Activated naive CD8-positive, alpha-beta T cell treated with anti-CD3 and anti-CD28 coated beads, Interleukin-2, amount 50 U/mL, for 16 hours (primary cell): ENCODE data around the gene TDRD12.
"Not testable (repeated sequence)": the region's sequence is repeated elsewhere in the genome, so short reads cannot be mapped to it uniquely, and the experiment has no call there.

Source experiments
- DNase-seq: peaks from one replicate; pipeline ENCODE4 v3.0.0-alpha.2; 2020; ENCODE audit warnings: low read depth, low spot score

Gene TDRD12

GRCh38 chr19:32864318-32865007 lies 144.9 kb downstream of the TDRD12 start:
- DNase-seq = no peak

- DNase-seq = no peak
These were observed 145.8 kb downstream of the TDRD12 start for GRCh38 chr19:32865326-32865725.

- DNase-seq = no peak
These were observed 146.5 kb downstream of the TDRD12 start for GRCh38 chr19:32866061-32866460.

GRCh38 chr19:32866564-32867265 lies 147.1 kb downstream of the TDRD12 start:
- no peak for DNase-seq

- not testable (repeated sequence) for DNase-seq
These were observed 147.9 kb downstream of the TDRD12 start for GRCh38 chr19:32867436-32867835.

- no peak for DNase-seq
These were observed 148.8 kb downstream of the TDRD12 start for GRCh38 chr19:32868206-32868950.

- DNase-seq = no peak
These were observed 149.9 kb downstream of the TDRD12 start, which contains the start of gene SLC7A9 for GRCh38 chr19:32869369-32869965. Gene SLC7A9, minus strand, starts transcription at chr19:32869767. Its CDS starts 1,233 bp downstream, at chr19:32868534.

- no peak for DNase-seq
These were observed 150.5 kb downstream of the TDRD12 start for GRCh38 chr19:32869966-32870573.

GRCh38 chr19:32870981-32871451 lies 151.4 kb downstream of the TDRD12 start:
- DNase-seq = no peak

GRCh38 chr19:32872391-32872790 lies 152.8 kb downstream of the TDRD12 start:
- no peak for DNase-seq

- DNase-seq = no peak
These were observed 153.8 kb downstream of the TDRD12 start for GRCh38 chr19:32873247-32873959.

GRCh38 chr19:32874605-32875004 lies 155.0 kb downstream of the TDRD12 start:
- DNase-seq = no peak

GRCh38 chr19:32875428-32875827 lies 155.9 kb downstream of the TDRD12 start:
- no peak for DNase-seq

GRCh38 chr19:32876236-32876918 lies 156.8 kb downstream of the TDRD12 start:
- DNase-seq = no peak

- no peak for DNase-seq
These were observed 157.3 kb downstream of the TDRD12 start for GRCh38 chr19:32876919-32877285.
